ENCODE data around the gene HSDL1. TPM values are rescaled to one million over a fixed set of nuclear protein-coding genes. Genes with fewer than 3 reads are reported as not detected.

HSDL1 gene
- 17.0 and 23.3 TPM in 2 replicates for total RNA-seq

- DNase-seq (ENCODE audit: low read depth): no peak
- H3K4me3 ChIP-seq (ENCODE audit: low read depth, low read length): peak within 1 kb of the TSS; percentile 69
- TF ChIP-seq CTCF (conservative IDR thresholded peaks at IDR 0.05; ENCODE audit: low read depth, low read length): no peak
These were observed at the start of gene HSDL1, which contains the start of gene DNAAF1 for GRCh38 chr16:84144859-84145639. Gene HSDL1, minus strand, starts transcription at chr16:84145177. Its CDS starts 13,856 bp downstream, at chr16:84131321. Gene DNAAF1, plus strand, starts transcription at chr16:84145308. Its CDS starts 133 bp downstream, at chr16:84145441.

GRCh38 chr16:84194018-84194417 is 49.0 kb upstream of the HSDL1 start:
- DNase-seq (ENCODE audit: low read depth): no peak
- H3K4me3 ChIP-seq (ENCODE audit: low read depth, low read length): no peak overlapping the region
- TF ChIP-seq CTCF (conservative IDR thresholded peaks at IDR 0.05; ENCODE audit: low read depth, low read length): no peak

GRCh38 chr16:84193480-84193879 is 48.5 kb upstream of the HSDL1 start:
- no peak overlapping the region for H3K4me3 ChIP-seq (ENCODE audit: low read depth, low read length)
- no peak for TF ChIP-seq CTCF (conservative IDR thresholded peaks at IDR 0.05; ENCODE audit: low read depth, low read length)
- DNase-seq (ENCODE audit: low read depth): no peak

- DNase-seq (ENCODE audit: low read depth): no peak
- H3K4me3 ChIP-seq (ENCODE audit: low read depth, low read length): no peak overlapping the region
- no peak for TF ChIP-seq CTCF (conservative IDR thresholded peaks at IDR 0.05; ENCODE audit: low read depth, low read length)
These were observed 46.5 kb upstream of the HSDL1 start for GRCh38 chr16:84191466-84191865.

- no peak for DNase-seq (ENCODE audit: low read depth)
- TF ChIP-seq CTCF (conservative IDR thresholded peaks at IDR 0.05; ENCODE audit: low read depth, low read length): no peak
- H3K4me3 ChIP-seq (ENCODE audit: low read depth, low read length): no peak within 1 kb of the TSS
These were observed 45.9 kb upstream of the HSDL1 start, which contains the start of gene ADAD2 for GRCh38 chr16:84190731-84191388. Gene ADAD2, plus strand, starts transcription at chr16:84191157. Its CDS starts 74 bp downstream, at chr16:84191231.

- peak; percentile 95 for TF ChIP-seq CTCF (conservative IDR thresholded peaks at IDR 0.05; ENCODE audit: low read depth, low read length)
- DNase-seq (ENCODE audit: low read depth): peak; percentile 29
- peak within 1 kb of the TSS; percentile 100 for H3K4me3 ChIP-seq (ENCODE audit: low read depth, low read length)
These were observed 41.9 kb upstream of the HSDL1 start, which contains the start of gene TAF1C for GRCh38 chr16:84186685-84187437. Gene TAF1C, minus strand, starts transcription at chr16:84187057. Its CDS starts 2,069 bp downstream, at chr16:84184988.
